Ascending aorta (tissue), 2 donors: Measurements from ENCODE around the gene NUTF2. TPM values are rescaled to one million over a fixed set of nuclear protein-coding genes. Genes with fewer than 3 reads are reported as not detected.
"Not testable (repeated sequence)": the region's sequence is repeated elsewhere in the genome, so short reads cannot be mapped to it uniquely, and the experiment has no call there.

Source experiments
- DNase-seq, 2 donors: peaks; one replicate each; pipeline ENCODE4 v3.0.0-alpha.2; 2019; ENCODE audit warnings: low spot score in 2 of 2
- H3K27ac ChIP-seq, 2 donors: fragments of 200-600 bp; sonication (generic); one replicate each; pipeline ENCODE4 v1.5.1; 2016 to 2017; ENCODE audit warnings: mild to moderate bottlenecking in 1 of 2
- H3K27me3 ChIP-seq: fragments of 200-600 bp; sonication (generic); one replicate; pipeline ENCODE4 v1.5.1; 2017
- H3K36me3 ChIP-seq, 2 donors: fragments of 200-600 bp; sonication (generic); one replicate each; pipeline ENCODE4 v1.5.1; 2016
- H3K4me1 ChIP-seq, 2 donors: fragments of 200-600 bp; sonication (generic); one replicate each; pipeline ENCODE4 v1.5.1; 2016 to 2017; ENCODE audit warnings: mild to moderate bottlenecking in 1 of 2
- H3K4me3 ChIP-seq, 2 donors: fragments of 200-600 bp; sonication (generic); one replicate each; pipeline ENCODE4 v1.5.1; 2016 to 2017; ENCODE audit warnings: mild to moderate bottlenecking in 1 of 2
- H3K9me3 ChIP-seq, 2 donors: fragments of 200-600 bp; sonication (generic); one replicate each; pipeline ENCODE4 v1.5.1; 2016
- CTCF ChIP-seq, 3 experiments: fragments of 200-600 bp in 2 of 3; fragments of 450-650 bp in 1 of 3; sonication (generic) in 2 of 3; IDR thresholded peaks; one replicate each; pipeline ENCODE4 v1.5.1; 2016 to 2019; ENCODE audit warnings: antibody characterized with exemption in 3 of 3, mild to moderate bottlenecking in 1 of 3, moderate library complexity in 1 of 3
- intact Hi-C: fragments of 100-400 bp; cut with DNase I; formaldehyde crosslinking; loops from one replicate; pipeline ENCODE4 v1.15.1; 2023
- total RNA-seq: library from RNA; depleted of rRNA; stranded (reverse); fragments of >200 nt; gene quantifications from one replicate; pipeline ENCODE4 v1.1.0, GENCODE V29; 2016

Gene NUTF2
- total RNA-seq, 1 donor from 2014 or later = 156 TPM

GRCh38 chr16:67861877-67862276 is 15.1 kb downstream of the NUTF2 start:
- no peaks in the 10 kb centered on the region for H3K27me3 ChIP-seq
- peaks cover 31 to 51% of the 10 kb centered on the region in 2 donors for H3K4me1 ChIP-seq
- no peak overlapping the region for H3K4me3 ChIP-seq
- H3K9me3 ChIP-seq = no peaks in the 10 kb centered on the region
- peaks cover 20 to 25% of the 10 kb centered on the region in 2 donors for H3K36me3 ChIP-seq
- TF ChIP-seq CTCF (IDR thresholded peaks at IDR 0.05) = no peak
- no peak for DNase-seq
- intact Hi-C loops = loop anchor here (2.0 kb wide), 1 partner anchor 15 kb away; the partner anchor contains the start of genes CENPT and NUTF2
- H3K27ac ChIP-seq = peak overlapping the region; percentile 90 to 95

GRCh38 chr16:67862623-67863583 is 16.2 kb downstream of the NUTF2 start:
- intact Hi-C loops = loop anchor here (1.0 to 2.0 kb wide), 2 partner anchors 16 to 21 kb away; partner anchors contain the start of genes CENPT, NUTF2 and THAP11
- no peaks in the 10 kb centered on the region for H3K27me3 ChIP-seq
- DNase-seq = peak; percentile 65 to 95

GRCh38 chr16:67864044-67864443 is 17.3 kb downstream of the NUTF2 start:
- H3K9me3 ChIP-seq, intact Hi-C loops: not testable (repeated sequence)
- H3K27ac ChIP-seq = peak overlapping the region; percentile 90 to 95

More at GRCh38 chr16:67862623-67863583, 16.2 kb downstream of the NUTF2 start:
- H3K36me3 ChIP-seq = peaks cover 30 to 36% of the 10 kb centered on the region in 2 donors
- H3K9me3 ChIP-seq = no peaks in the 10 kb centered on the region
- no peak for TF ChIP-seq CTCF (IDR thresholded peaks at IDR 0.05)
- H3K27ac ChIP-seq = peak overlapping the region; percentile 90 to 95
- peak overlapping the region; percentile 17 to 29 for H3K4me3 ChIP-seq
- H3K4me1 ChIP-seq = peaks cover 26 to 42% of the 10 kb centered on the region in 2 donors

GRCh38 chr16:67864594-67864993 is 17.9 kb downstream of the NUTF2 start:
- TF ChIP-seq CTCF (IDR thresholded peaks at IDR 0.05) = no peak
- Histone ChIP-seq H3K27me3 (no peaks in the 10 kb centered on the region), H3K4me1 (peaks cover 23 to 39% of the 10 kb centered on the region in 2 donors), H3K27ac (peak overlapping the region; percentile 90 to 95), H3K4me3 (no peak overlapping the region), H3K9me3 (no peaks in the 10 kb centered on the region), H3K36me3 (peaks cover 40 to 50% of the 10 kb centered on the region in 2 donors)
- no peak for DNase-seq
- intact Hi-C loops = no loop called here

More at GRCh38 chr16:67864044-67864443, 17.3 kb downstream of the NUTF2 start:
- DNase-seq, H3K27me3 ChIP-seq: not testable (repeated sequence)
- H3K4me1 ChIP-seq = peaks cover 23 to 39% of the 10 kb centered on the region in 2 donors
- peak overlapping the region in 1 of 2 donors; percentile 20 for H3K4me3 ChIP-seq
- H3K36me3 ChIP-seq = peaks cover 40 to 47% of the 10 kb centered on the region in 2 donors

GRCh38 chr16:67865318-67865717 is 18.6 kb downstream of the NUTF2 start:
- intact Hi-C loops = no loop called here
- Histone ChIP-seq H3K4me3 (no peak overlapping the region), H3K36me3 (peaks cover 47 to 58% of the 10 kb centered on the region in 2 donors), H3K27me3 (no peaks in the 10 kb centered on the region), H3K27ac (peak overlapping the region in 1 of 2 donors; percentile 90), H3K9me3 (no peaks in the 10 kb centered on the region), H3K4me1 (peaks cover 23 to 39% of the 10 kb centered on the region in 2 donors)
- TF ChIP-seq CTCF (IDR thresholded peaks at IDR 0.05) = peak in 1 of 3 experiments; percentile 25
- no peak for DNase-seq

GRCh38 chr16:67868290-67868689 is 21.6 kb downstream of the NUTF2 start:
- Histone ChIP-seq H3K27ac (peak overlapping the region; percentile 38 to 49), H3K36me3 (peaks cover 58 to 66% of the 10 kb centered on the region in 2 donors), H3K27me3 (no peaks in the 10 kb centered on the region), H3K9me3 (no peaks in the 10 kb centered on the region), H3K4me1 (peaks cover 9 to 20% of the 10 kb centered on the region in 2 donors), H3K4me3 (no peak overlapping the region)
- DNase-seq = no peak
- intact Hi-C loops = no loop called here
- TF ChIP-seq CTCF (IDR thresholded peaks at IDR 0.05) = no peak
